OCI-LY1 (cell line): ENCODE measurements around the gene ANP32A.

ENCODE experiments used
- H2AFZ ChIP-seq: fragments of 200-600 bp; sonication (generic), shearing (Covaris generic); 2 replicates; pipeline ENCODE4 v1.6.0; 2014; ENCODE audit warnings: antibody characterized with exemption, mild to moderate bottlenecking, low read length
- H3F3A ChIP-seq: fragments of 200-600 bp; sonication (generic), shearing (Covaris generic); 2 replicates; pipeline ENCODE4 v1.6.0; 2014; ENCODE audit warnings: mild to moderate bottlenecking, antibody characterized with exemption, low read length, moderate library complexity; ENCODE audit not compliant: insufficient read depth
- H3K27ac ChIP-seq: fragments of 200-600 bp; sonication (generic); 2 replicates; pipeline ENCODE4 v1.5.1; 2014; ENCODE audit warnings: low read length, mixed run types, mild to moderate bottlenecking, low read depth; ENCODE audit not compliant: poor library complexity, severe bottlenecking
- H3K27me3 ChIP-seq: fragments of 200-600 bp; sonication (generic); 2 replicates; pipeline ENCODE4 v1.6.0; 2014; ENCODE audit warnings: antibody characterized with exemption, mild to moderate bottlenecking, low read length, moderate library complexity; ENCODE audit not compliant: insufficient read depth
- H3K36me3 ChIP-seq: fragments of 200-600 bp; sonication (generic); 2 replicates; pipeline ENCODE4 v1.6.1; 2014; ENCODE audit warnings: mild to moderate bottlenecking, antibody characterized with exemption, low read length, moderate library complexity, mixed read lengths; ENCODE audit not compliant: insufficient read depth
- H3K4me1 ChIP-seq: fragments of 200-600 bp; sonication (generic); 2 replicates; pipeline ENCODE4 v1.5.1; 2014; ENCODE audit warnings: mild to moderate bottlenecking, low read length, moderate library complexity; ENCODE audit not compliant: insufficient read depth, severe bottlenecking
- H3K4me2 ChIP-seq: fragments of 200-600 bp; sonication (generic), shearing (Covaris generic); 2 replicates; pipeline ENCODE4 v1.6.1; 2014; ENCODE audit warnings: low read length
- H3K4me3 ChIP-seq: fragments of 200-600 bp; sonication (generic); 2 replicates; pipeline ENCODE4 v1.5.1; 2014; ENCODE audit warnings: low read length, low read depth, mild to moderate bottlenecking, mixed read lengths; ENCODE audit not compliant: poor library complexity, severe bottlenecking
- H3K79me2 ChIP-seq: fragments of 200-600 bp; shearing (Covaris generic); 2 replicates; pipeline ENCODE4 v1.6.1; 2016; ENCODE audit warnings: mixed run types, low read length, mixed read lengths; ENCODE audit not compliant: insufficient read depth
- H3K9ac ChIP-seq: fragments of 200-600 bp; sonication (generic), shearing (Covaris generic); 2 replicates; pipeline ENCODE4 v1.6.1; 2014; ENCODE audit warnings: mild to moderate bottlenecking, low read length, mixed read lengths
- H3K9me2 ChIP-seq: fragments of 200-600 bp; sonication (generic), shearing (Covaris generic); 2 replicates; pipeline ENCODE4 v1.6.1; 2014; ENCODE audit warnings: low read depth, mild to moderate bottlenecking, low read length, mixed read lengths
- H3K9me3 ChIP-seq: fragments of 200-600 bp; shearing (Covaris generic); 2 replicates; pipeline ENCODE4 v1.6.1; 2014; ENCODE audit warnings: low read length, mixed read lengths
- H4K20me1 ChIP-seq: fragments of 200-600 bp; sonication (generic), shearing (Covaris generic); 2 replicates; pipeline ENCODE4 v1.6.0; 2016; ENCODE audit warnings: mild to moderate bottlenecking, low read length; ENCODE audit not compliant: insufficient read depth
- CTCF ChIP-seq: fragments of 200-600 bp; sonication (generic), shearing (Covaris generic); IDR thresholded peaks from 2 replicates; pipeline ENCODE4 v1.5.1; 2017; ENCODE audit warnings: mild to moderate bottlenecking, antibody characterized with exemption, low read length, moderate library complexity, mixed read lengths
- EZH2 ChIP-seq: fragments of 200-600 bp; sonication (generic), shearing (Covaris generic); IDR thresholded peaks from 2 replicates; pipeline ENCODE4 v1.8.0; 2017; ENCODE audit warnings: borderline replicate concordance, mixed run types, mild to moderate bottlenecking, antibody characterized with exemption, low read length, moderate library complexity, mixed read lengths

Gene ANP32A

GRCh38 chr15:68794307-68794706 lies 26.4 kb downstream of the ANP32A start:
- Histone ChIP-seq H3K4me3 (no peak overlapping the region), H3F3A (no peaks in the 10 kb centered on the region), H3K27ac (peak overlapping the region; percentile 74), H3K36me3 (peaks cover 57% of the 10 kb centered on the region; the same call in 1 of the 2 replicates), H3K79me2 (peaks cover 98% of the 10 kb centered on the region), H2AFZ (no peak overlapping the region), H3K4me2 (peak overlapping the region; percentile 67; the same call in 1 of the 2 replicates), H4K20me1 (no peaks in the 10 kb centered on the region), H3K4me1 (peaks cover 84% of the 10 kb centered on the region), H3K9ac (no peak overlapping the region; the same call in 1 of the 2 replicates), H3K9me2 (no peaks in the 10 kb centered on the region), H3K27me3 (no peaks in the 10 kb centered on the region), H3K9me3 (no peaks in the 10 kb centered on the region)
- TF ChIP-seq EZH2 (no peak), CTCF (no peak)

GRCh38 chr15:68793776-68794175 lies 26.9 kb downstream of the ANP32A start:
- H3K79me2 ChIP-seq, result peaks cover 96% of the 10 kb centered on the region
- H3K4me1 ChIP-seq, result peaks cover 79% of the 10 kb centered on the region
- no peaks in the 10 kb centered on the region for H3F3A ChIP-seq
- H3K9me3 ChIP-seq, result no peaks in the 10 kb centered on the region
- H4K20me1 ChIP-seq, result no peaks in the 10 kb centered on the region
- TF ChIP-seq CTCF, result no peak
- no peak for TF ChIP-seq EZH2
- H3K4me2 ChIP-seq, result no peak overlapping the region
- no peak overlapping the region for H3K4me3 ChIP-seq
- no peak overlapping the region for H2AFZ ChIP-seq
- H3K27ac ChIP-seq, result no peak overlapping the region
- H3K9me2 ChIP-seq, result no peaks in the 10 kb centered on the region
- H3K9ac ChIP-seq, result no peak overlapping the region
- peaks cover 58% of the 10 kb centered on the region; the same call in 1 of the 2 replicates for H3K36me3 ChIP-seq
- no peaks in the 10 kb centered on the region for H3K27me3 ChIP-seq

- H3K9me3 ChIP-seq, result no peaks in the 10 kb centered on the region
- H3F3A ChIP-seq, result no peaks in the 10 kb centered on the region
- no peak overlapping the region for H3K4me3 ChIP-seq
- no peak overlapping the region for H3K4me2 ChIP-seq
- peaks cover 57% of the 10 kb centered on the region; the same call in 1 of the 2 replicates for H3K36me3 ChIP-seq
- H3K9me2 ChIP-seq, result no peaks in the 10 kb centered on the region
- H4K20me1 ChIP-seq, result no peaks in the 10 kb centered on the region; the same call in 1 of the 2 replicates
- no peak overlapping the region for H2AFZ ChIP-seq
- TF ChIP-seq CTCF (no peak), EZH2 (no peak)
- H3K4me1 ChIP-seq, result peaks cover 73% of the 10 kb centered on the region
- peaks cover 89% of the 10 kb centered on the region for H3K79me2 ChIP-seq
- H3K9ac ChIP-seq, result no peak overlapping the region; the same call in 1 of the 2 replicates
- no peaks in the 10 kb centered on the region for H3K27me3 ChIP-seq
- peak overlapping the region; percentile 69 for H3K27ac ChIP-seq
These were observed 27.6 kb downstream of the ANP32A start for GRCh38 chr15:68792901-68793766.
